ENCODE data around the gene TASOR2.
A peak's percentile ranks its signal among the peaks of the same experiment; 100 is the strongest.

The TASOR2 gene

GRCh38 chr10:5684318-5684970, at the start of gene TASOR2:
TSS of gene TASOR2 (plus strand) at chr10:5684838. CDS start at chr10:5720643, 35,805 bp downstream.
- peak; percentile 96 for DNase-seq (ENCODE audit: low spot score)

- DNase-seq (ENCODE audit: low spot score) = no peak
Observed at GRCh38 chr10:5634918-5635317, 49.7 kb upstream of the TASOR2 start.

GRCh38 chr10:5638494-5638893, 46.1 kb upstream of the TASOR2 start:
- no peak for DNase-seq (ENCODE audit: low spot score)

GRCh38 chr10:5639066-5639465, 45.6 kb upstream of the TASOR2 start:
- no peak for DNase-seq (ENCODE audit: low spot score)

GRCh38 chr10:5640036-5640435, 44.6 kb upstream of the TASOR2 start:
- no peak for DNase-seq (ENCODE audit: low spot score)

GRCh38 chr10:5640501-5640900, 44.1 kb upstream of the TASOR2 start:
- DNase-seq (ENCODE audit: low spot score) = no peak

GRCh38 chr10:5641501-5641900, 43.1 kb upstream of the TASOR2 start:
- no peak for DNase-seq (ENCODE audit: low spot score)

- no peak for DNase-seq (ENCODE audit: low spot score)
Observed at GRCh38 chr10:5643346-5644067, 41.1 kb upstream of the TASOR2 start.

- no peak for DNase-seq (ENCODE audit: low spot score)
Observed at GRCh38 chr10:5644930-5645329, 39.7 kb upstream of the TASOR2 start.

GRCh38 chr10:5645375-5645774, 39.3 kb upstream of the TASOR2 start:
- no peak for DNase-seq (ENCODE audit: low spot score)

GRCh38 chr10:5645944-5646617, 38.6 kb upstream of the TASOR2 start:
- no peak for DNase-seq (ENCODE audit: low spot score)

GRCh38 chr10:5647507-5648240, 37.0 kb upstream of the TASOR2 start:
- no peak for DNase-seq (ENCODE audit: low spot score)

- no peak for DNase-seq (ENCODE audit: low spot score)
Observed at GRCh38 chr10:5648494-5649457, 35.9 kb upstream of the TASOR2 start.

- no peak for DNase-seq (ENCODE audit: low spot score)
Observed at GRCh38 chr10:5649746-5650145, 34.9 kb upstream of the TASOR2 start.

- no peak for DNase-seq (ENCODE audit: low spot score)
Observed at GRCh38 chr10:5650664-5651387, 33.8 kb upstream of the TASOR2 start.

GRCh38 chr10:5651388-5651764, 33.3 kb upstream of the TASOR2 start:
- DNase-seq (ENCODE audit: low spot score) = no peak

GRCh38 chr10:5652746-5653145, 31.9 kb upstream of the TASOR2 start:
- no peak for DNase-seq (ENCODE audit: low spot score)

GRCh38 chr10:5654218-5654755, 30.4 kb upstream of the TASOR2 start:
- DNase-seq (ENCODE audit: low spot score) = no peak

- no peak for DNase-seq (ENCODE audit: low spot score)
Observed at GRCh38 chr10:5655121-5655520, 29.5 kb upstream of the TASOR2 start.

All from kidney capillary endothelial cell (primary cell).